GM18517 (cell line): Measurements from ENCODE around the gene CAPN2.
A peak's percentile ranks its signal among the peaks of the same experiment; 100 is the strongest.
"Not testable (repeated sequence)": the region's sequence is repeated elsewhere in the genome, so short reads cannot be mapped to it uniquely, and the experiment has no call there.

Experiments used
- ATAC-seq: cut with Tn5 transposase; IDR thresholded peaks from one replicate; pipeline ENCODE4 v1.9.1; 2021; ENCODE audit warnings: mild to moderate bottlenecking, moderate library complexity; ENCODE audit not compliant: unreplicated experiment

Gene CAPN2

DNA sequence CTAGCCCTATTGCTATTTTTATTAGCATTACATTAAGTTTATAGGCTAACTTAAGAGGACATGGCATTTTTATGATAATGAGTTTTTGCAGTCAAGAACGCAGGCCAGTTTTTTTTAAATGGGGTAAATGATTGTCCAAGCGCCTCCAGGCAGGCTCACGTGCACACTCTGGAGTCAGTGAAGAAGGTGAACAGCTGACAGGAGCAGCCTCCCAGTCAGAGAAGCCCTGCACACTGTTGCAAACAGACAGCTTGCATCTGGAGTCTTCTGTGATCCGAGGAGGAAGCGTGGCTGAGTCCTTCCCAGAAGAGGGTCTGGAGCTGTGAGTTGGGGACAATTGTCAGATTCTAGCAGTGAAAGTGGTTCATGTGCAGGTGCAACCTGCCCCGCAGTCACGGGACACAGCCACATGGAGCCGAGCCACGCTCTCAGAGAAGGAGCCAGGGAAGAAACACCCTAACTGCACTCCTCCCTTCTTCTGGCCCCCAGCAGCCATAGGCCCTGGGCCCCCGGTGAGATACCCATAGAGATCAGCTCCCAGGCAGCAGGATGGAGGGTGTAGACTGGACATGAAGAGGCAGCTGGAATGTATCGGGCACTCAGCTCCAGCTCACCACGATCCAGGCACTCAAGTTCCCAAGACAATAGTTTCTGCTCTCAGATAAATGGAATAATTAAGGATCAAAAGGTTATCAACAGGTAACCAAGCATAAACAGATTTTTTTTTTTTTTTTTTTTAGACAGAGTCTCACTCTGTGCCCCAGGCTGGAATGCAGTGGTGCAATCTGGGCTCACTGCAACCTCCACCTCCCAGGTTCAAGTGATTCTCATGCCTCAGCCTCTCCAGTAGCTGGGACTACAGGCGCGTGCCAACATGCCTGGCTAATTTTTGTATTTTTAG lies 26.4 kb downstream of the CAPN2 start:
- no peak for ATAC-seq

DNA sequence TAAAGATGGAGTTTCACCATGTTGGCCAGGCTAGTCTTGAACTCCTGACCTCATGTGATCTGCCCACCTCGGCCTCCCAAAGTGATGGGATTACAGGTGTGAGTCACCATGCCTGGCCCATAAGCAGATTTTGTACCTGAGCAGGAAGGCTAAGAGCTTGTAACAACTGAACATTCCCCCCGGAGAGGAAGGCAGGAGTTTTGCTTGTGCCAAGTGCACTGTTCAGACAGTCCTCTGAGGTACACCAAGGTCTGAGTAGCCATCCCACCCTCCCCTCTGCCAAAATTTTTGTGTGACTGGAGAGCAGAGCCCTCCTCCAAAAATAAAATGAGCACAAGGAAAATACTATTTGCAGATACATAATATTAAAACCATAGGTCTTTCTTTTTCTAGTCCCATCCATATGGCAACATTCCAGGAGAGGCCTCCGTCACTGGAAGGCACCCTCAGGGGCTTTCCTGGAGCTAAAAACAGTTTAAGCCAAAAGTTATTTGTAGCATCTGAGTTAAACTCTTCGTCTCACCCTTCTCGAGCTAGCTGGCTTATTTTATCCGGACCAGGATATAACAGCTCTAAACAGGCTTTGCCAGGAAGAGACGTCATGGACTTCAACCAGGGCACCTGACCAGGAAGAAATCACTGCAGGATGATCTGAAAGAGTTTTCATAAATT lies 27.2 kb downstream of the CAPN2 start:
- ATAC-seq = no peak

DNA sequence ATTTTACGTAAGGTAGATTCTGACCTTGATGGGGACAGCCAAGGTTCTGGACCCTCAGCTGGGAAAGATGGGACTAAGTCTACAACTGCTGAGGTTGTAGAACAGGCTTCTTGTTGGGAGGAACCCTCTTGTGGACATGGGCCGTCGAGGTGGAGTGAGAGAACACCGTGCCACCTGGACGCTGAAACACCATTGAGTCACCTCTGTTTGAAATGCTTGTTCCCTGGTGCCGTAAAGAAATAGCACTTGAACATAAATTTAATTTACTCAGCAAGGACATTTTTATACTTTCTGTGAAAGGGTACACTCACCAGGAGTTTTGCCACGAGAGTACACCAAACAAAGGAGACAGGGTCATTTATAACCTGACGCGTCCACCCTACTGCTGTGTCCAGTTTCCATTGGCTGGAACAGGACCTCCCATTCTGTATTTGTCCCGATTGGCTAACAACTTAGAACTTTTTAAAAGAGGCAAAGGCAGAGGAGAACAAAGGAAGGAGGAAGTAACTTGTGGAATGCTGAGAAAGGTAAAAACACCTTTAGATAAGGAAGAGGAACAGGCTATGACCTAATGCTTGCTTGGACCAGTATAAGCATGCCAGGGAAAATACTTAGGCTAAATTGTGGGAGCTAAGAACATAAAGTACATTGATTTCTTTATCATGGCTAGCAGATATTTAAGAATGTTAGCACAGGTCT lies 27.8 kb downstream of the CAPN2 start:
- ATAC-seq = not testable (repeated sequence)

DNA sequence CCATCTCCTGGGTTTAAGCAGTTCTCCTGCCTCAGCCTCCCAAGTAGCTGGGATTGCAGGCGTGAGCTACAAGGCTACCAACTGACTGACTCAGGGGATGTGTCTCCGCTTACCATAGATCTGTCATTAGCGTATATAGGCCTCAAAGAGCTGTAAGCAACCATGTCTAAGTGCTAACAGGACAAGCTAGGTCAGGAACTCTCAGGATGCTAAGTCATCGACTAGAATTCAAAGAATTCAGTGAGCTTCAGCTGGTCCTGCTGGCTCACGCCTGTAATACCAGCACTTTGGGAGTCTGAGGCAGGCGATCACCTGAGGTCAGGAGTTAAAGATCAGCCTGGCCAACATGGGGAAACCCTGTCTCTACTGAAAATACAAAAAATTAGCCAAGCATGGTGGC lies 29.5 kb downstream of the CAPN2 start:
- ATAC-seq = no peak

DNA sequence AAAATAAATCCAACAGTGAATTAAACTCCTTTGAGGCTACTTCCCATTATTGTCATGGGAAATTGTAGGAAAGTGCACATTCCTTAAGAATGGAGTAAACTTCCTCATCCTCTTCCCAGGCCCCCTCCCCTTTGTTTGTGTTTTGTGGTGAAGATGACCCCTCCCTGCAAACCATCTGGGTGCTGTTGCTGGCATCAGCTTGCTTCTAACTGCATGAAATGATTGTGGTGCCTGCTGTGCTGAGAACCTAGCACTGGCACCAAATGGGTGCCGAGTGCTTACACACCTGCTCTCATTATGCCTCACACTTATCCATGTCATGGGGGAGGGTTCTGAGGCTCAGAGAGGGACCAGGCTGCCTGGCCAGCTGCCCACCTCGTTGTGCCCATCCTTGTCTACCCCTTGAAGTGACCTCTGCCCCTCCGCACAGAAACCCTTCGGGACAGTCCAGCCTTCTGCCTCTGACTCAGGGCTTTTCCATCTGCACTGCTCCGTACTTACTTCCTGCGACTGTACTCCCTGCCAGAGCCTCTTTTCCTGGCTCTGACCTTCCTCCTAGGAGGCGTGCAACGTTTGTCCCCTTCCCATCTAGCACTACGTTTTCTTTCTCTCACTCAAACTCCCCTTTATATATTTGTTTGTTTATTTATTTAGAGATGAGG lies 30.6 kb downstream of the CAPN2 start:
- no peak for ATAC-seq

DNA sequence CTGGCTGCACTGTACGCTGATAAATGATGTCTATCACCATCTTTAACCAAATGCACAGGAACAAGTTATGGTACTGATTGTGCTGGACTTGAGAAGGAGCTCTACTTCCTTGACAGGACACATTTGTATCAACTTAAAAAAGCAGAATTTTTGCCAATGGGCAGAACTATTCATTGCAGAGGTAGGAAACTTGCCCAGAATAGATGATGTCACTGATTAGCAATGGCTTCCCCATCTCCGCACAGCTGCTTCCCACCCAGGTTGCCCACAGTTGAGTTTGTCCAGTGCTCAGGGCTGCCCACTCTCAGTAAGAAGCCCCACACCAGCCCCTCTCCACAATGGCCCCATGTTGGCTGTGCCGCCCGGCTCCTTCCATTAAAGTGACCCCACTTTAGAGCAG lies 33.4 kb downstream of the CAPN2 start:
- no peak for ATAC-seq

DNA sequence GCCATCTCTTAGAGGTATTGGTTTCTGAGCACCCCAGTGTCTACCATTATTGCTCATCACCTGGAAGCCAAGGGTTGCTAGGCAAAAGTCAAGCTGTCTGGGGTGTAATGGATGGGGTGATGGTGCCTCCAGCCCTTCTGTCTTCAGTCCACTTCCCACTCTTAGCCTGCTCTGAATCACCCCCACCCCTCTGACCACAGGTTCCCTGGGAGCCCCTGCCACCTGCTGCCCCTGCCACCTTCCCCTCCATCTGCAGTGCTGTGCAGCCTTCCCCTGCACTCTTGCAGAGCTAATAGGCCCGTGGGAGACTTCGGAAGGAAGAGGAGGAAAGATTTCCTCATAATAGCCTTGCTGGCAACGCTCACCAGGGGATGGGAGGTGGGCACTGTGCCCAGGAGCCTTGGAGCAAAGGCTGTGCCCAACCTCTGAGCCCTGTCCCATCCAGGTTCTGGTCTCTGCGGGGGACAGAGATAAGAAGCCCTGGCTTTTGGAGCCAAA lies 35.5 kb downstream of the CAPN2 start:
- ATAC-seq = no peak

DNA sequence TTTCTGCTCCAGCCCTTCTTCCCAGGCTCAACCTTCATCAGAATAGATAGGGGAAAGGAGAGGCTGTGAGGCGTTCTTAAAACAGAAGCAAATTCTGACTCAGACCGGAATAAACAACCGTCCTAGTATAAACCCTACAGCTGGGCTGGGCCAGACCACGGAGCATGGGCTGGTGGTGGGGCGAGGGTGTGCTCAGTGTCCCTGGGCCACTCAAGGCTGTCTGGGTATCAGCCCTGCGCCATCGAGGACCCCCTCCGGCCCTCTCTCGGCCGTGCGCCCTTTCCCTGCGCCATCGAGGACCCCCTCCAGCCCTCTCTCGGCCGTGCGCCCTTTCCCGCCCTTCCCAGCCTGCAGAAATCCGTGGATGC lies 36.0 kb downstream of the CAPN2 start:
- no peak for ATAC-seq

DNA sequence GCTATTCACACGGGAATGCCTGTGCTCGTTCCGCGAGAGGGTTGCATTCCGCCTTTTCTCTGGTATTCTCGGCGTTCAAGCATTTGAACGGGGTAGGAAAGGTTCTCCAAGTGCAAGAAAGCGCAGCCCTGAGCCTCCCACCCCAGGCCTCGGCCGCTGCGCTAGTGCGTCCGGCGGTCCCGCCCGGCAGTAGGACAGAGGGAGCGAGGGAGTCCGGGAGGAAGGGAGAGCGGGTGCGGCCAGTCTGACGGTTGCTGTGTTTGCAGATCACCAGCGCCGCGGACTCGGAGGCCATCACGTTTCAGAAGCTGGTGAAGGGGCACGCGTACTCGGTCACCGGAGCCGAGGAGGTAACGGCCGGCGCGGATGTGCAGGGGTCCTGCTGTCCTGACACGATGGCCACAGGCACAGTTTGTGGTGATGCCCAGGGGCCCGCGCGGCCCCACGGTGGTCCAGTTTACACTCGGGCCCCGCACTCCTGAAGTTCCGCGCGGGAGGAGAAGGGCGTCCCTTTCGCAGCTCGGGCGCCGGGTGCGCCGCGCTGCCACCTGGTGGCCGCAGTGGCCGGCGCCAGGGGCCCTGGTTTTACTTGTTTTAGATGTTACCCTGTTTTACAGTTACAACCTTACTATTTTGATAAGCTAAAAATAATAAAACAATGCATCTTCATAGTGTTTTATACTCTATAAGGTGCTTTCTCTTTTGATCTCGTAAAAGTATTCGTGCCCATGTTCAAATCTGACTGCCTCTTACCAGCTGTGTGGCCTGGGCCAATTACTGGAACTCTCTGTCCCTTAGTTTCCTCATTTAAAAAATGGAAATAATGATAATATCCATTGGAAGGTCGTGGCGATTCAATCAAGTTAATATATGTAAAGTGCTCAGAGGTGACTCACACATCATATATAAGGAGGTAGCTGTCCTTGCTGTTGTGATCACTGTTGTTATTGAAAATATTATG lies 36.7 kb downstream of the CAPN2 start:
- peak; percentile 79 for ATAC-seq

DNA sequence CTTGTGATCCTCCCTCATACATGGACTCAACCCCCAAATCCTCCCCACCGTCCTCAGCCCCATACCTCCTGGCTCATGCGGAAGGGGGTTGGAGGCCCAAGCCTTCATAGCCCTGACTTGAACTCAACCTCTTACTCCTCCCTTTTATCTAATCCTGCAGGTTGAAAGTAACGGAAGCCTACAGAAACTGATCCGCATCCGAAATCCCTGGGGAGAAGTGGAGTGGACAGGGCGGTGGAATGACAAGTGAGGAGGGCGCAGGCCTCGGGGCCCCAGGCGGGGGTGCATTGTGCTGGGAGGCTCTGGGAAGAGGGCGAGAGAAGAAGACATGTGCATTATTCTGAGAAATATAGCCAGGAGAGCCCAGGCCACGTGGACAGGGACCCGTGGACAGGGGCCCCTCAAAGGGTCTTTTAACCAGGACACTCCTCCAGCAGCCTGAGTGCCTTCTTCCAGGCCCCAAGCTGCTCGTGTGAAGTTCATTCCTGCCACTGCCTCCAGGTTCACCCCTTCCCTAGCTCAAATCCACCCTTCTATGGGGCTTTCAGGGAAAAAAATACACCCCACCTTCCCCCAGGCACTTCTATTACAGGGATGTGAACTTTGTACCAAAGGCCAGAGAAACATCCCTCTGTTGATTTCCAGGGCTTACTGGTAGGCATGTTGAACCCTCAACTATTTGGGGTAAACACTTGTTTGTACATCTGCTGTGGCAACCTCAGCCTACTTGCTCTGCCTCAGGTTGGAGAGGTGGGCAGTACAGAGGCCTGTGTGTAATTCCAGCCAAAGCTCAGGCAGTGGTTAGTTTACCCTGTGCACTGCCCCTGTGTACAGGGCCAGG lies 38.6 kb downstream of the CAPN2 start:
- no peak for ATAC-seq

DNA sequence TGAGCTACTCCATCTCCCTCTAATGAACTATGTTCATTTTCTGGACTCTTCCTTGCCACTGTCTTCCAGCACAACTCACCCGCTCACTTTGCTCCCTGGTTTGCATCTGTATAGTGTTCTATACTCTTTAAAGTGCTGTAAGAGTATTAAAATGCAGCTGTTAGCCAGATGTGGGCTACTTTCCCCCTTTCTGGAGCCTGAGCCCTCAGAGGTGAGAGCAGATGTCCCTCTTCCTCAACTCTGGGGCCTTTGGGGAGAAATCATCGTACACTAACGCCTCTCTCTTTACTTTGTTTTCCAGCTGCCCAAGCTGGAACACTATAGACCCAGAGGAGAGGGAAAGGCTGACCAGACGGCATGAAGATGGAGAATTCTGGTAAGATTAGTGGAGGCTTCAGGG lies 39.4 kb downstream of the CAPN2 start:
- ATAC-seq = no peak

DNA sequence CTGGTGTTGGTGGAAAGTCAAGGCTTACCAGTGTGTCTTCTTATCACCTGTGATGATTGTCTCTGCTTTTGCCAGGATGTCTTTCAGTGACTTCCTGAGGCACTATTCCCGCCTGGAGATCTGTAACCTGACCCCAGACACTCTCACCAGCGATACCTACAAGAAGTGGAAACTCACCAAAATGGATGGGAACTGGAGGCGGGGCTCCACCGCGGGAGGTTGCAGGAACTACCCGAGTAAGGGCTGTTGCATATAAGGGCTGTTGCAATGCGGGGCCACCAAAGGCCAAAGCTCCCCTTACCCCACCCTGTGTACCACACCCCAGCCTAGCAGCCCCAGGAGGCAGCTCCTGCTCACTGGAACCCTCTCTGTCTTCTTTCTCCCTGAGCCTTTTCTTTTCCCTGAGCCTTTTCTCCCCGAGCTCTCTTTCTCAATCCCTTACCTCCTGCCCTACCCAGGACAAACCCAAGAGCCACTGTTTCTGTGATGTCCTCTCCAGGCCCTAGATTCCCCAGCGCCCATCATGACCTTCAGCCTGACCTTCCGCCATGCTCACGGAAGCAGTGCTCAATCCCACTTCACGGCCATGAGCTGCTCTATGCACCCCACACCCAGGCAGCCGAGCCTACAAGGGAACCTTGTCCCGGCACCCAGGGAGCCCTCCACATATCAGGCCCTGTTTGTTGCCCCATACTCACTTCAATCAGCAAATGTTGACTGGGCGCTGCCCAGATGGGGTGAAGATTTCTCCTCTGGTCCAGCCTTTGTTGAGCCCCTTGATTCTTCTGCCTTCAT lies 40.6 kb downstream of the CAPN2 start:
- ATAC-seq = no peak

DNA sequence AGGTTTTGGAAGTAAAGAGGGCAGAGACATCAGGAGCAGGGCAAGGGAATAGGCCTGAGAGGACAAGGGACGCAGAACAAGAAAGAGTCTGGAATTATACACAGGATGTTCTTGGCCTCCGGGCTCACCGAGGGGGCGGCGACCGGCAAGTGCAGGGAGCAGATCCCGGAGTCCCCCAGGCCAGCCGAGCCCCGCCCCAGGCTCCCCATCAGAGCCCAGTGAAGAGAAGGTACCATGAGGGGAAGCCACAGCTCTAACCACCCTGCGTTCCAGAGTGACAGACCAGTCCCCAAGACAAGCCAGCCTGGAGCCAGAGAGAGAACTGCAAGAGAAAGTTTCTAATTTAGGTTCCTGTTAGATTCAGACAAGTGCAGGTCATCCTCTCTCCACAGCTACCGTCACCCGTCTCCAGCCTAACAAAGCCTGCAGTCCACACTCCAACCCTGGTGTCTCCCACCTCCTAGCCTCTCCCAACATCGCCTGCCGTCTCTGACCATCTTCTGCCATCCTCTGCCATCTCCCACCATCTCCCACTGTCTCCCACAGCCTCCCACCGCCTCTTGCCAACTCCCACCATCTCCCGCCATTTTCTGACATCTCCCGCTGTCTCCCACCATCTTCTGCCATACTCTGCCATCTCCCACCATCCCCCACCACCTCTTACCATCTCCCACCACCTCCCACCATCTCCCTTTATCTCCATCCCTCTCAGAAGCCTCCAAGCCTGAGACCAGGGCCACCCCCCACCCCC lies 42.5 kb downstream of the CAPN2 start:
- ATAC-seq = no peak

DNA sequence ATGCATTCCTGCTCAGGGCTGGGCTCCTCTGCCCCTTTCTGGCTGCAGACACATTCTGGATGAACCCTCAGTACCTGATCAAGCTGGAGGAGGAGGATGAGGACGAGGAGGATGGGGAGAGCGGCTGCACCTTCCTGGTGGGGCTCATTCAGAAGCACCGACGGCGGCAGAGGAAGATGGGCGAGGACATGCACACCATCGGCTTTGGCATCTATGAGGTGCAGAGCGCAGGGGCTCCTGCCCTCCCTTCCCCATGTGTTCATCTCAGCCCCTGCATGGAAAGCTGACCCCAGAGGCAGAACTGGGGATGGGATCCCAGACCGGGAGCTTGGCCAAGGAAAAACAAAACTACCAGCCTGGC lies 43.1 kb downstream of the CAPN2 start:
- no peak for ATAC-seq

DNA sequence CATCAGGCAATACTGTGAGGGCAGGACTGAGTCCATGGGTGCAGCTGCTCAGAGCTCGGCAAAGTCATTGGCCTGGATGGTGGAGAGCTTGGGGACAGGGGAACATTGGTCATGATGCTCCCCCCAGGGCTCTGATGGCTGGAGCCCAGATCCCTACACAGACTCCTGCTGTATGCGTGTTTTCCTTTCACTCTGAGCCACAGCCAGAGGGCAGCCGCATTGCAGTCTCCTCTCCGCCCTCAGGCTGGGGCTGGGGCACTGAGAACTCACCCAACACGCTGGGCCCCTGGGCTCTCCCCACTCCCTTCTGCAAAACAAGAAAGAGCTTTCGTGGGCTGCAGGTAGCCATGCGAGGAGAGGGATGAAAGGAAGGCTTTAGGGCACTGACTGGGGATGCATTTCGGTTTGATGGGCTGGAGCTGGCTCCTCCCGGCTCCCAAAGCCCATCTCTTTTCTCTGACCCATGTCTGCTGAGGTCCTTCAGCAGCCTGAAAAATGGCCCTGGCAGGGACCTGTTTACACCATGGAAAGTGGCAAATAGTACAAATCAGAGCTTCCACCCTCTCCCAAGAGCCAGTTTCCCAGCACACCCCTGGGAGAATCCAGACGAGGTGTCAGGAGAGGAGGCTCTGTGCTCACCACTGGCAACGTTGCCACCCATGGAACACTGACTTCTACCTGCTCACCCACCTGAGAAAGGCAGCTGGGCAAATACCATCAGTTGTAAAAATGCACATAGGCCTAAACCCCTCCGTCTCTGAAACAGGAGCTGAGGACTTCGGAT lies 43.8 kb downstream of the CAPN2 start:
- no peak for ATAC-seq

DNA sequence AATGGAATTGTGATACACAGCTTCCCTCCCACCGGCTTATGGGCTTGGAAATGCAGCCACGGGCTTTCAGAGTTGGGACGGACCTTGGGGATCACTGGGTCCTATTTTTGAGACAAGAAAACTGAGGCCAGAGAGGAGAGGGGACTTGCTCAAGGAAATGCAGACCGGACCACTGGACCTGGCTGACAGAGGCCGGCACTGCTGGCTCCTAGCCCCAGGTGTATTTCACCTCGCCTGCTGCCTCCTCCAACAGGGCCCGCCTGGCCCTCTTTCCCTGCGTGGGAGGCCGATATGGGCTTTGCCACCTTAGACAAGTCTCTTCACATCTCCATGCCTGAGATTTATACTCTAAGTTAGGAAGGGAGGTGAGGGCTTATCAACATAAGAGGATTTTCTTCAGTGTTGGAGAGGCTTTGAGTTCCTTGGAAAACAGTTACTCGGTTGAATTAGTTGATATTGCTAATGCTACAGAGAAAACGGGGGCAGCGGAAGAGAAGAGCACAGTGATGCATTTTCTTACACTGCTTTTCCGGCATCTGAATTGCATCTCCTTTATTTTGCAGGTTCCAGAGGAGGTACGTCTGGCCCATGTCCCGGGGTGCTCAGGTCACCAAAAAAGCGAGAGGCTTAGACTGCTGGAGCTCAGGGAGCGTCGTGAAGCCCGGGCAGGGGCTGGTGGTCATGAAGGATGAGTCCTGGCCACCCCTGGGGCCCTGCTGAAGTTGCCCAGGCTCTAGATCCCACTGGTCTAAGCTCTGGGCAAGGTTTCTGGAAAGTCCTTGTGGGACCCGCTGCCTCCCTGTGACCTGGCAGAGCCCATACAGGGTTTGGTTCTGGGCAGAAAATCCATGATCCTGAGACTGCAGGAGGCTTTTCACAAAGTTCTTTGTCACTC lies 44.7 kb downstream of the CAPN2 start:
- no peak for ATAC-seq
